Stimulated activated CD8-positive, alpha-beta memory T cell treated with anti-CD3 and anti-CD28 coated beads, Interleukin-15, amount 100 ng/mL, for 1 hour (primary cell): Measurements from ENCODE around the gene SLC2A5.

Experiments
- DNase-seq: peaks from one replicate; pipeline ENCODE4 v3.0.0-alpha.2; 2020; ENCODE audit warnings: low read depth

The SLC2A5 gene

GRCh38 chr1:9093091-9093490 is 23.7 kb upstream of the SLC2A5 start:
- DNase-seq, result no peak

DNA sequence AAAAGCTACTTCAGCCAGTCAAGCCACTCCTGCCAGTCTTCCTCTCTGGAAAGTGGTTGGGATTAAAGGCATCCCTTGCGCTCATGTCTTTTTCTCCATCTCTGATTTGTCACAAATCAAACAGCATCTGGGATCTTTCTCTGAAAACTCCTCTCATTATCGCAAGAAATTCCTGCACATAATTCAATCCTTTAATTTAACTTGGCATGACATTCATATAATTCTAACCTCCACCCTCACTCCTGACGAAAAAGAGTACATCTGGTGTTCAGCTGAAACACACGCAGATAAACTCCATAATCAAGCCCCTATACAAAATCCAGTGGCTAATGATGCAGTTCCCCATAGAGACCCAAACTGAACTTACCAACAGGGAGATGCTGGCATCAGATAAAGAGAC is 19.4 kb upstream of the SLC2A5 start:
- DNase-seq, result no peak

DNA sequence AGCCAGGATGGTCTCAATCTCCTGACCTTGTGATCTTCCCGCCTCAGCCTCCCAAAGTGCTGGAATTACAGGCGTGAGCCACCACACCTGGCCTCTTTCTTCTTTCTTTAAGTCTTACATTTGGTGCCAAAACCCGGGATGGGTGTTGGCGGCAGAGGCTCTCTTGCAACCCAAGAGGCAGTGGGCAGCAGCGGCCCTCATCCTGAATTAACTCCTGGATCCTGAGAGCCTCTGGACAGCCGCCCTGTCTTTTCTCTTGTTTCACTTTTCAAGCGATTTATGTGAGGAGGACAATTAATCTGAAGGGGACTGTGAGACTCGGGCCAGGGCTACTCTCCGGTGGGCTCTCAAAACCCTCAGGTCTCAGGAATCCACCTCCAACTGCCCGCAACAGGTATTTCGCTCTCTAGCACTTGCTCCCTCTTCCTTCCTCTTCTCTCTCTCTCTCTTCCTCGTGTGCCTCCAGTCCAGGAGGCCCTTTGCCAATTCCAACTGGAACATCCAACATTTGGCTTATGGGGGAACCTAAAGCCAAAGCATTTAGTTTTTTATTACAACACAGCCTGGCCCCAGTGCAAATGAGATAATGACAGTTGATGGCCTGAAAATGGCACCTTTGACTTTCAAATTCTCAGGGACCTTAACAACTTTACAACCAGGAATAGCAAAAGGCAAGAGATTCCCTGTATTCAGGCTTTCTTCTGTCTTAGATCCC is 18.1 kb upstream of the SLC2A5 start:
- DNase-seq, result no peak

GRCh38 chr1:9086796-9087195 is 17.4 kb upstream of the SLC2A5 start:
- no peak for DNase-seq

GRCh38 chr1:9086045-9086444 is 16.6 kb upstream of the SLC2A5 start:
- no peak for DNase-seq

GRCh38 chr1:9085306-9085940 is 16.0 kb upstream of the SLC2A5 start:
- no peak for DNase-seq

- DNase-seq, result no peak
Measured at GRCh38 chr1:9084906-9085305, 15.5 kb upstream of the SLC2A5 start.

DNA sequence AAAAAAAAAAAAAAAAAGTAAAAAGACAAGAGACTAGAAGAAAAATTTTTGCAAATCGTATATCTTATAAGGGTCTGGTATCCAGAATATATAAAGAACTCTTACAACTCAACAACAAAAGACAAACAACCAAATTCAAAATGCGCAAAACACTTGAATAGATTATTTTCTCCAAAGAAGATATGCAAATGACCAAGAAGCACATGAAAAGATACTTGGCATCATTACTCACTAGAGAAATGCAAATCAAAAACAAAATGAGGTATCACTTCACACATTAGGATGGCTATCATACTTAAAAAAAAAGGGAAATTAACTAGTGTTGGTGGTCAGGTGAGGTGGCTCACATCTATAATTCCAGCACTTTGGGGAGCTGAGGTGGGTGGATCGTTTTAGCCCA is 12.0 kb upstream of the SLC2A5 start:
- no peak for DNase-seq

GRCh38 chr1:9080705-9081291 is 11.4 kb upstream of the SLC2A5 start:
- DNase-seq, result no peak

DNA sequence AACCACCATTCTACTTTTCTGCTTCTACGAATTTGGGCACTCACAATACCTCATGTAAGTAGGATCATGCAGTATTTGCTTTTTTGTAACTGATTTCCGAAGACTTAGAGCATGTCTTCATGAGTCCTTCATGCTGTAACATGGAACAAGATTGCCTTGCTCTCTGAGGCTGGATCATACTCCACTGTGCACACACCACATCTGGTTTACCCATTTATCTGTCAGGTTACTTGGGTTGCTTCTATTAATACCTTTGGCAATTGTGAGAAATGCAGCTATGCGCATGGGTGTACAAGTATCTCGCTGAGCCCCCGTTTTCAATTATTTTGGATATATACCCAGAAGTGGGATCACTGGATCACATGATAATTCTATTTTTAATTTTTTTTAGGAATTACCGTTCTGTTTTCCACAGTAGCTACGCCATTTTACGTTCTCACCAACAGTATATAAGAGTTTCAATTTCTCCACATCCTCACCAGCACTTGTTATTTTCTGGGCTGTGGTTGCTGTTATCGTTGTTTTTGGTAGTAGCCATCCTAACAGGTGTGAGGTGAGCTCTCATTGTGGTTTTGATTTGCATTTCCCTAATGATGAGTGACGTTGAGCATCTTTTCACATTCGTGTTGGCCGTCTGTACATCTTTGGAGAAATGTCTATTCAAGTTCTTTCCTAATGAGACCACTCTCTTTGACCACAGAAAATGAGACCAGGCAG is 10.7 kb upstream of the SLC2A5 start:
- no peak for DNase-seq

- no peak for DNase-seq
Measured at GRCh38 chr1:9078752-9079500, 9.5 kb upstream of the SLC2A5 start.

DNA sequence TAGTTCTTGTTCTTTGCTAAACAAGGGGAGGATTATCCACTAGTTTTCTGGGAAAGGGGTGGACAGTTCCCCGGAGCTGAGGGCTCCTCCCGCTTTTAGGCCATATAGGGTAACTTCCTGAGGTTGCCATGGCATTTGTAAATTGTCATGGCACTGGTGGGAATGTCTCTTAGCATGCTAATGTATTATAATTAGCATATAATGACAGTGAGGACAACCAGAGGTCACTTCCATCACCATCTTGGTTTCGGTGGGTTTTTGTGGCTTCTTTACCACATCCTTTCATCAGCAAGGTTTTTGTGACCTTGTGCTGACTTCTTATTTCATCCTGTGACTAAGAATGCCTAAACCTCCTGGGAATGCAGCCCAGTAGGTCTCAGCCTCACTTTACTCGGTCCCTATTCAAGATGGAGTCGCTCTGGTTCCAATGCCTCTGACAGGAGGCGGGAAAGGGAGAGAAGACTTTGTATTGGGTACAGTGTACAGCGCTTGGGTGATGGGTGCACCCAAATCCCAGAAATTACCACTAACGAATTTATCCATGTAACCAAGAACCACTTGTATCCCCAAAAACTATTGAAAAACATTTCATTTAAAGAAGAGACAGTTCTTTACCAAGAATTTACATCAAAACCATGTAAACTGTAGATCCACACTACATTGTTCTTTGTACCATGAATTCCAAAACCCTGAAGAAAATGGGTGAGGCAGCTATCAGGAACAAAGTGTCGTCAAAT is 8.7 kb upstream of the SLC2A5 start:
- no peak for DNase-seq

GRCh38 chr1:9075022-9075421 is 5.6 kb upstream of the SLC2A5 start:
- DNase-seq, result no peak

GRCh38 chr1:9073143-9073542 is 3.7 kb upstream of the SLC2A5 start:
- DNase-seq, result no peak

GRCh38 chr1:9071554-9072235 is 2.3 kb upstream of the SLC2A5 start:
- DNase-seq, result no peak

GRCh38 chr1:9070486-9070885 is 1.1 kb upstream of the SLC2A5 start:
- no peak for DNase-seq

DNA sequence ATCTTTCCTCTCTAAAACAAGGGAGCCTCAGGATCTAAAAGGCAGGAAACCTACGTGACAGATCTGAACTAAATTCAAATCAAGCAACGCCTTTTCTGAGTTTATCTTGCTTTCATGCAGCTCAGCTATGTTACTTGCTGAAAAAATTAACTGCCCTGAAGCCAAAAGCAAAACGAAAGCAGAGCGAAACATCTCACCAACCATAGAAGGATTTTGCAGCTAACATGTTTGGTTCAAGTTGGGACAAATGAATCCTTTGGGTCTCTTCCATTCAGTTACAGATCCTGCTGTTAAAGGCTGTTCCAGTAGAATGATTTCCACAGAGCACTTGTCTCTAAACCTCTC is 482 bp downstream of the SLC2A5 start:
- DNase-seq, result no peak

GRCh38 chr1:9066945-9067807 is 2.3 kb downstream of the SLC2A5 start:
- DNase-seq, result no peak

DNA sequence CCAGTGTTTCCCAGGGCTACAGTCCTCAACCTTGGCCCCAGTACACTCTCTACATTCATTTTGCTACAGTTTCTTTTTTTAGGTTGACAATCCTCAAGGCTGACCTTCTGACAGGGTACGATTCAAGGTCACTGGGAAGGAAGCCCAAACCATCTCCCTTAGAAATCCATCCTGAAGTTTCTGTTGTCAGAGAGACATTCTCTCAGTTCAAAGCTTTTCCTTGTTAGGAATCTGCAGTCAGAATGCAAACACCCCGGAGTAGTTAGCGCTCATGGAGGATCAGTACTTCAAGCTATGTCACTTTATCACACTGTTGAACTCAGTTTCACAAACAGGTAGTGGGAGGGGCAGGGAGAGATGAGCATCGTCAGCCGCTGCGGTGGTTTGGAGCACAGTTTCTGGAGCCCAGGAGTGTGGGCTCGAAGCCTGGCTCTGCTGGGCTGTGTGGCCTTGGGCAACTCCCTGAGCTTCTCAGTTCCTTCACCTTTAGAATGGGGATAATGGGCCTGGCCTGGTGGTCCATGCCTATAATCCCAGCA is 4.2 kb downstream of the SLC2A5 start:
- DNase-seq, result no peak

GRCh38 chr1:9062846-9063245 is 6.6 kb downstream of the SLC2A5 start:
- DNase-seq, result no peak
